DMS 273 treated with DMSO at 0.1 percent for 48 hours (cell line): ENCODE results near the gene JPH3.
"Not testable (repeated sequence)": the region's sequence is repeated elsewhere in the genome, so short reads cannot be mapped to it uniquely, and the experiment has no call there.

Experiments
- DNase-seq: peaks from one replicate; lab custom pipeline; 2025; lab: John Stamatoyannopoulos, UW

Gene JPH3

GRCh38 chr16:87575027-87575804 is 27.1 kb upstream of the JPH3 start:
- no peak for DNase-seq

- no peak for DNase-seq
Observed at GRCh38 chr16:87576171-87576570, 26.1 kb upstream of the JPH3 start.

- not testable (repeated sequence) for DNase-seq
Observed at GRCh38 chr16:87578142-87578930, 24.0 kb upstream of the JPH3 start.

DNA sequence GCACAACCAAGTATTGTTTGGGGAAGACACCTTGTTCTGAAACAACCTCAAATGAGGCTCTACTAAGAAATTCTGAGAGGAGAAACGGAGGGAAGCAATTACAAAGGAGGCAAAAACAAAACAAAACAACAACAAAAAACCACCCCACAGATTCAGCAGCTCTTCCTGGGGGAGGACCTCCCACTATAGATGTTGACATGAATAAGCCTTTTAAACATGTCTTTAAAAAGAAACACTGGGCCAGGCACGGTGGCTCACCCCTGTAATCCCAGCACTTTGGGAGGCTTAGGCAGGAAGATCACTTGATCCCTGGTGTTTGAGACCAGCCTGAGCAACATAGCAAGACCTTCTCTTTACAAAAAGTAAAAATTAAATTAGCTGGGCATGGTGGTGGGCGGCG is 22.6 kb upstream of the JPH3 start:
- no peak for DNase-seq

DNA sequence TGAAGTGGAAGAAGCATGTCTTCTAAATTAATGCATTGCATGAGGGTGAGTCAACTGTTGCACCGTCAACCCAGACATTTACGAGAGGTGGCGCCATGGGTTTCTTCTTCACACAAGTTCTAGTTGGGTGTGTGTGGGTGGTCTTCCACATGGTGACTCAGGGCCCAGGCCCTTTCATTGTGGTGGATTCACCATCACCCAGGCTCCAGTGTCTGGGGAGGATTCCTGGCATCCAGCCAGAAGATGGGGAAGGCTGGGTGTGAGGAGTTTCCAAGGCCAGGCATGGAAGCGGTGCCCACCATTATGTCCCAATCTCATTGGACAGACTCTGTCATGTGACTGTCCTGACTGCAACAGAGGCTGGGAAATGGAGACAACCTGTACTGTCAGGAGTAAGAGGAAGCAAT is 21.4 kb upstream of the JPH3 start:
- no peak for DNase-seq

DNA sequence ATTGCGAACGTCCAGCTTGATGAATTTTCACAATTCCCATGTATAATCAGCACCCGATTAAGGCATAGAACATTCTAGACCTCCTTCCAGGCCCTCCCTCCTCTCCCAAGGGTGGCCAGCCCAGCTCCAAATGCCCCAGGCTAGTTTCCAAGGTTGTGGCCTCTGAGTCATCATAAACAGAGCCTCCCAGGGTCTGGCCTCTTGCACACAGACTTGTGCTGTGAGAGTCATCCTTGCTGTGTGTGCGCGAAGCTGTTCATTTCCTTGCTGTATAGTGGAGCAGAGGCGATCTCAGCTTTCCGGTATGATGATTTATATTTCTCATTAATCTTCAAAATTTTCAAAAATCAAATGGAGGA is 20.5 kb upstream of the JPH3 start:
- no peak for DNase-seq

GRCh38 chr16:87582216-87582965 is 19.9 kb upstream of the JPH3 start:
- DNase-seq = no peak

- DNase-seq = no peak
Observed at GRCh38 chr16:87582966-87583325, 19.4 kb upstream of the JPH3 start.

- no peak for DNase-seq
Observed at GRCh38 chr16:87583453-87584131, 18.7 kb upstream of the JPH3 start.

GRCh38 chr16:87584271-87584670 is 18.0 kb upstream of the JPH3 start:
- DNase-seq = no peak

DNA sequence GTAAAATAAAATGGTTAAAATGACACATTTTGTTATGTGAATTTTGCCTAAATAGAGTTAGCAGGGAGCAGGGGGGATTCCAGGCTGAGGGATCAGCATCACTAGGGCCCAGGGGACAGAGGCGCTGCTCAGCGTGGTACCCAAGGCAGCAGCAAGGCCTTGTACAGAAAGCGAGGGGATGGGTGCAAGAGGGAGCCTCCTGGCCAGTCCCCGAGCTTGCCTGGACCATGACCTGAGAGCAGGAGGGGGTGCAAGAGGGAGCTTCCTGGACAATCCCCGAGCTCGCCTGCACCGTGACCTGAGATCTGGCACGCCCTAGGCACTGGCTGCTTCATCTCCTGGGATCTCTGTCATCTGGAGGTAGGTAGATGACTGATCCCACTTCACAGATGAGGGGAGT is 17.3 kb upstream of the JPH3 start:
- DNase-seq = no peak

GRCh38 chr16:87585442-87586200 is 16.7 kb upstream of the JPH3 start:
- DNase-seq = no peak

DNA sequence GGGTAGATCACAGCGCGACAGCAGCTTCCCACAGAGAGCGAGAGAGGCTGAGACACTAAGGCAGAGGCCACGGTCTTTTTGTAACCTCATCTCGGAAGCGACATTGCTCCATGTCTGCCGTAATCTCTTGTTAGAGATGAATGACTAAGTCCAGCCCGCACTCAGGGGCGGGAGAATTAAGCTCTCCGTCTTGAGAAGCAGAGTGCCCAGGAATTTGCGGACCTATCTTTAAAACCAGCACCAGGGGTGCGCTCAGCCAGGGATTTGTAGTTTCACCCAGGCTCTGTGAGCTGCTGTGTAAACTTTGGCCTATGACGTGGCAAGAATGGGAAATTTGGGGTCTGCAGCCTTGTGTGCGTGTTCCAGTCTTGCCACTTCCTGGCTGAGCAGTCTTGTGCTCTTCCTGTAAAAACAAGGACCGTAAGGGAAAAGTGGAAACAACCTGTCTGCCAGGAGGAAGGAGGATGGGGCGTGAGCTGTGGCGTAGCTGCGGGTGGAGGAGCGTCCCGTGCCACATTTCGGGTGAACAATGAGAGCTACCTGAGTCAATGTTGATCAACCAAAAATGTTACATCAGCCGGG is 16.0 kb upstream of the JPH3 start:
- no peak for DNase-seq

DNA sequence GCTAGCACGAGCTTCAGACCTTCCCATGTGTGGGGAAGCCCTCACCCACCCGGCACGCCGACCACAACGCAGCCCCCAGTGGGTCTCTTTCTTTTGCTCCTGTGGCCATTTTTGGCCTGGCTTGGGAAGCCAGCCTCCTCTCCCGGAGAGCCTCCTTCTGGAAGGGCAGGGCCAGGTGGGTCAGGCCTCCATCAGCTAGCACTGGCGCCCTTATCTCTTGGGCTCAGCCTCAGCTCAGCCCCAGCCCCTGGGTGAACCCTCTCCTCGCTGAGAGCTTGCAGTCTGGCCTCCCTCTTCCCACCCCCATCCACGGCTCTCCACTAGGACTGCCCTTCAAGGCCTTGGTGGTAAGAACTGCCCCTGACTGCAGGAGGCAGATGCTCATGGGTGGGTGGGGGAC is 14.7 kb upstream of the JPH3 start:
- no peak for DNase-seq

DNA sequence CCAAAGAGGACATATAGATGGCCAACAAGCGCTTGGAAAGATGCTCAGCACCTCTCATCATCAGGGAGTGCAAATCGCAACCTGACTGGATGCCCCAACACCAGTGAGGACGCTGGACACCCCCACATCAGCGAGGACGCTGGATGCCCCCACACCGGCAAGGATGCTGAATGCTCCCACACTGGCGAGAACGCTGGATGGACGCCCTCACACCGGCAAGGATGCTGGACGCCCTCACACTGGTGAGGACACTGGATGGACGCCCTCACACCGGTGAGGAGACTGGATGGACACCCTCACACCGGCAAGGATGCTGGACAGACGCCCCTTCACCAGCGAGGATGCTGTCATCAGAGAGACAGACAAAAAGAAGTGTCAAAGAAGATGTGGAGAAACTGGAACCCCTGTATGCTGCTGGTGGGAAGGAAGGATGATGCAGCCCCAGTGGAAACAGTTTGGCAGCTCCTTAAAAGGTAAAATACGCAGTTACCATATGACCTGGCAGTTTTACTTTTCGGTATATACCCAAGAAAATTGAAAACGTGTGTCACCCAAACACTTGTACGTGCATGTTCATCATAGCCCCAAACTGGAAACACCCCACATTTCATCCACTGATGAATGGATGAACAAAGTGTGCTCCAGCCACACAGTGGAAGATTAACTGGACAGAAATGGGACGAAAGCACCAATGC is 10.1 kb upstream of the JPH3 start:
- no peak for DNase-seq

DNA sequence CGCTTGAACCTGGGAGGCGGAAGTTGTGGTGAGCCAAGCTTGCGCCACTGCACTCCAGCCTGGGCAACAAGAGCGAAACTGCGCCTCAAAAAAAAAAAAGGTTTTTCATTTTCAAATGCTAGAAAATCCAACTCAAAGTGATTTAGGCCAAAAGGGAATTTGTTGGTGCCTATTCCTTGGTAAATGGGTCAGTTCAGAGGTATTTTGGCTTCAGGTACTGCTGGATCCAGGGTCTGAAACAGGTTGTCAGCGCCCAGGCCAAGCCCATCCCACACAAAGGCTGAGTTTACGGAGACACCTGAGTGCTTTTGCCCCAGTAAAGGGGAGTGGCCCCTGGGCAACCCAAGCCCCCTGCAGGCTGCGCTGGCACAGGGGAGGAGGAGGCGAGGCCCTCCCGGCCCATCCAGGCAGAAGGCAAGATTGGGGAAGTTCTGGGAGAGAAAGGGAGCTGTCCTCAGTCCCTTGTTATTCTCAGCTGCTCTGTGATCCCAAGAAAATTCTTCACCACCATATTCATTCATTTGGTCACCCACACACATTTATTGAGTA is 8.5 kb upstream of the JPH3 start:
- no peak for DNase-seq

DNA sequence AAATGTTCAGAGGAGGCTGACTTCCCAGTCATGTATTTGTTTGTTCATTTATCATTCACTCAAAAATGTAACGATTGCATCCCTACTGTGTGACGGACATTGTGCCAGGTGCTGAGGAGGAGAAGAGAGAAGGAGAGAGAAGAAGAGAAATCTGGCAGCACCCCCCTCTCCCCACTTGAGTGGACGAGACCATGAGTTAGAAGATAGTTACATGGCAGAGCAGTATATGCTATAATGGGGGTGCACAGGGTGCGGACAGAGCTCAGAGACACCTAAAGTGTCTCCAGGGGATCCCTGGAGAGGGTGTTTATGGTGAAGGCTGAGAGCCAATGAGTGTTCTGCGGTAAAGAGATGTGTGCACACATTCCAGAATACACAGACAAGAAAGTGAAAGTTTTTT is 6.6 kb upstream of the JPH3 start:
- DNase-seq = no peak

- DNase-seq = no peak
Observed at GRCh38 chr16:87597324-87597830, 4.9 kb upstream of the JPH3 start.

- no peak for DNase-seq
Observed at GRCh38 chr16:87598431-87598830, 3.9 kb upstream of the JPH3 start.

GRCh38 chr16:87600246-87600645 is 2.1 kb upstream of the JPH3 start:
- no peak for DNase-seq
